ENCODE results near the gene FLRT2.

FLRT2 gene, protein sequence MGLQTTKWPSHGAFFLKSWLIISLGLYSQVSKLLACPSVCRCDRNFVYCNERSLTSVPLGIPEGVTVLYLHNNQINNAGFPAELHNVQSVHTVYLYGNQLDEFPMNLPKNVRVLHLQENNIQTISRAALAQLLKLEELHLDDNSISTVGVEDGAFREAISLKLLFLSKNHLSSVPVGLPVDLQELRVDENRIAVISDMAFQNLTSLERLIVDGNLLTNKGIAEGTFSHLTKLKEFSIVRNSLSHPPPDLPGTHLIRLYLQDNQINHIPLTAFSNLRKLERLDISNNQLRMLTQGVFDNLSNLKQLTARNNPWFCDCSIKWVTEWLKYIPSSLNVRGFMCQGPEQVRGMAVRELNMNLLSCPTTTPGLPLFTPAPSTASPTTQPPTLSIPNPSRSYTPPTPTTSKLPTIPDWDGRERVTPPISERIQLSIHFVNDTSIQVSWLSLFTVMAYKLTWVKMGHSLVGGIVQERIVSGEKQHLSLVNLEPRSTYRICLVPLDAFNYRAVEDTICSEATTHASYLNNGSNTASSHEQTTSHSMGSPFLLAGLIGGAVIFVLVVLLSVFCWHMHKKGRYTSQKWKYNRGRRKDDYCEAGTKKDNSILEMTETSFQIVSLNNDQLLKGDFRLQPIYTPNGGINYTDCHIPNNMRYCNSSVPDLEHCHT

DNA sequence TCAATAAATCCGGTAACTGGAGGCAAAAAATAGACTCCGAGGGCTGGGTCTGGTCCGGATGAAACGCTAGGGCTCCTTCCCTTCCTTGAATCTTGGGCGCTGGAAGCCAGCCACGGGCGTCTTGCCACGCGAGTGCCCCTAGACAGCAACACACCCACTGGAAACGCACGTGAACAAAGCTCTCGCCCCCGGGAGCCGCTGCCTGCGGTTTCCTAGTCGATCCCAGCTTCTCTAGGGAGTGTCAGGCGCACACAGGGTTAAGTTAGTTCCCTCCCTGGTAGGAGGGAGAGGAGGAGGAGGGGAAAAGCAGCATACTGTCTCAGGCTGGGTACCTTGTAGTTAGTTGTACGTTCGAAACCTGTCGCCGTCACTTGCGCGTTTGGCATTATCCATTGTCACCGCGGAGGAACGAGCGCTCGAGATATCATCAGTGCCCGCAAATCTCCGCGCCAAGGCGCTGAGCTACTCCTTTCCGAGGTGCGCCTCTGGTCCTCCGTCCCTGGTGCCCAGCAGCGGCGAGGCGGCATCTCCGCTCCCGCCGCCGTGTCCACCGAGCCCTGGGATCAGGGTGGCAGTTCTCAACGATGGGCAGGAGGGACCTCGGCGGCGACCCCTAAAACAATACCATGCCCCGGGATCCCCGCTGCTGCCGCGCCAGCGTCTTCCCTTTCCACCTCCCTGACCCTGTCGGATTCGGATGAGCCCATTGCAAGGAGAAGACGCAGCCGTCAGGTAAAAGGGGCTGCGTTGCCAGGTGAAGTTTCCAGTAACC is at the start of gene FLRT2:
TSS of gene FLRT2 (plus strand) at position 342 of the 772 bp plus-strand sequence. CDS start 91,371 bp downstream, outside the sequence.
- DNase-seq: no peak

DNA sequence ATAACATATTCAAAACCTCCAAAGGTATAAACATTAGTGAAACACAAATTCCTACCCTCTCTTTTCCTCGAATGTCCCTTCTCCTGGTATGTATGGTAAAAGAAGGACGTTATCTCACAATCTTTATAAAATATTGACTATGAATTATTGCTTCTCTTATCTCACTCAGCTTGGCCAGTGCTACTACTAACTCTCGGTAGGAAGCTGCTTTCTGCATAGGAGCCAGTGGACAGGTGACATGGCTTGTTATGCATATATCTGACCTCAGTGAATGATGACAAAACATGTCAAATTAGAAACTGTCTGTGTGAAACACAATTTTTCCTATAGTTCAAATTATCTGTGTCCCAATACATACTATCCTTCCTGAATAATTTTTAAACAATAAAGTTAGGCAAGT is 48.5 kb upstream of the FLRT2 start:
- DNase-seq: no peak

DNA sequence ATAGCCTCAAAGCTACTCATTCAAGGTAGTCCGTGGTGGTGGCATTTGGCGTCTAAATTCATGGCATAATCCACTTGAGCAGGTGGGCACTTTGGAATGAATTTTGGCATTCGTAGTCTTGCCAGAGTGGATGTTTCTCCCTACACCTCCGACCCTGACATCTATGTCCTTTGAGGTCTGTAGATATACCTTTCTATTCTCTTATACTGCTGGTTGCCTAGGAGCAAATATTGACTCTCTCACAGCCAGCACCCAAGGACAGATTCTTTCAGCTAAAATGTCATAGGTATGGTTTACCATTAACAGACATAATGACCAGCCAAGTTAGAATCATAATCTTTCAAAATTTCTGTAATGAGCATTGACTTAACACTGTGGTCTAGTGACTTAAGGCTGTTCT is 47.4 kb upstream of the FLRT2 start:
- DNase-seq: no peak

DNA sequence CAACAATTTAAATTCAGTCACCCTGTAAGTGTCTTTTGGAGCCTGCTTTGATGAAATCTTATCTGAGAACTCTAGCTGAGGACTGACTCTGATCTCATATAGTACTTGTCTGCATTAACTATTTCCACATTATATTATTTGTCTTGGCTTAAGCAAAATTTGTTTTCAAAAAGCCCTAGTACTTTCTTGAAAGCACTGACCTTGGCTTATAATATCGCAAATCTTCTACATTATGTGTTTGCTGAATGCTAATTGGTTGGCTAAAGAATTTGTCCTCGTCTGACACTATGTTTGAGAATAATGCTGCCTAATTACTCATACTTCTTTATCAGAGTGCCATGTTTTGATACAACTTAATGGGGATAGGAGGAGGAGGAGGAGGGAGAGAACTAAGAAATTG is 46.9 kb upstream of the FLRT2 start:
- no peak for DNase-seq

DNA sequence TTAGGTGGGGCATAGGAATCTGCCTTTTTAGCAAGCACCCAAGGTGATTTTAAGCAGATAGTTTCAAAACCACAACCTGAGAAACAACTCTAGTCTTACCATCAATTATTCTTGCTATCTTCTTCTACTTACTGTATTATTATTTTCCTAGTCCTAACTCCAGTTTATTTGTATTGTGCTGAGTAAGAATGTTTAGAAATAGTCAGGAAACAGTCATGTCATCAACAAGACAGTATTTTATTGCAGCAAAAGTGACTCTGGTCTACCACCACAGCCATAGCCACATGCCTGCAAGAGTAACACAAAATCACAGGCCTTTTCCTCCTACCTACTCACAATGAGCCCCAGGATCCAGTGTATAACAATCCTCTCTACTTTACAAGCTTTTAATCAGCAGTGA is 46.3 kb upstream of the FLRT2 start:
- no peak for DNase-seq

DNA sequence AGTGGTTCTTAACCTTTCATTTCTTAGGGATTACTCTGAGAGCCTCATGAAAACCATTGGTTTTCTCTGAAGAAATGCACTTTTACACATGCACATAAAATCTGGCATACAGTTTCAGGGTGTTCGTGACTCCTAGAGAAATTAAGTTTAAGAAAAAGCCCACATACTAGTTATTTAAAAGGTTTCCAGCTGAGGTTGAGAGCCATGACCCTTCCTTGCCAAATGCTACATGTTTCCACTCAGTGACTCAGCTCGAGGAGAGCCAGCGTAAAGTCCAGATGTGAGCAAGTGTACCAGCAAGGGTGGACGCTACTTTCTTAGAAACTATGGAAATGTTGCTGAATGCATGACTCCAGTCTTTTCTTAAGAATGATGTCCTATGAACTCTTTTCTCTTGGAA is 42.7 kb upstream of the FLRT2 start:
- DNase-seq: no peak

DNA sequence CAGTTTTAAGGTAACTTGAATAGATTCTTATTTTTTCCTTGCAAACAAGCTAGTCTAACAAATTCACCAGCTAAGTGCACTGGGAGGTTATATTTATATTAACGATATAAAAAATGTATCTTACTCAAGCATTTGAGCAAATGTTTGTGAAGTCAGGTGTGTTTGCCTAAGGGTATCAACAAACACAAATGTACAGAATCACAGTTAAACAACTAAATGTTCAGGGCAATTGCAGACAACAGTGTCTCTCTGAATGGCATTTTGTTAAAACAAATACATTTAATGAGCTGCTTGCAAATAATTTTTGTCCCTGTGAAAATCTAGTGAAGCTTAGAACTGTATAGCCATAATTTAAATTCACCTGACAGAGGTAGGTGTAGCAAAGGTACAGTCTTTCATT is 28.2 kb upstream of the FLRT2 start:
- DNase-seq: no peak

DNA sequence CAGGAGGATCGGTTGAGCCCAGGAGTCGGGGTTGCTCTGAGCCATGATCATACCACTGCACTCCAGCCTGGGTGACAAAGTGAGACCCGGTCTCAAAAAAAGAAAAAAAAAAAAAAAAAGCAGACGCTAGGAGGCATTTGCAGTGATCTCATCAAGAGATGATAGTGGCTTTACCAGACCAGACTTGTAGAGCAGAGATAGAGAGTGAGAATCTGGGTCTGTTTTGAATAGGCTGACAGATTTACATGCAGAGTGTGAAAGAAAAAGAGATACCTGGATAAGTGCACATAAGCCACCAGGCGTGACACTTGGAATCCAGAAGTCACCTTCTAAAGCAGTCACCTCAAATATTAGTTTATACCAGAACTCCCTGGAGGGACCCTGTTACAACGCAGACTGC is 21.1 kb upstream of the FLRT2 start:
- DNase-seq: no peak

DNA sequence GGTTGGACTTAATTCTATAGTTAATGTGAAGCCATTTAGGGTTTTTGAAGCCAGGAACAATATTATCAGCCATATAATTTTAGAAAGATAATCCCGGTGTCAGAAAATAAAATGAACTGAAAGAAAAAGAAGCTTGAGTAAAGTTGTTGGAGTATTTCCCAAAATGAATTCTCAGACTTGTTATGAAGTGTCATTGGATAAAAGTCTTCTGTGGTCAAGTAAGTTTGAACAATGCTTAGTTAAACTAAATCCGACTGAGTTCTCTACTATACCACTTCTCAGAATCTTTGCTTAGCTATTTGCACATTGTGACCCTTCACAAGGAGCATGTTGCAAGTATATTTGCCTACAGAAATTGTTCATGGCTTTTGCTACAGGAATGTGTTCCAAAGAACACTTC is 17.5 kb upstream of the FLRT2 start:
- DNase-seq: no peak

DNA sequence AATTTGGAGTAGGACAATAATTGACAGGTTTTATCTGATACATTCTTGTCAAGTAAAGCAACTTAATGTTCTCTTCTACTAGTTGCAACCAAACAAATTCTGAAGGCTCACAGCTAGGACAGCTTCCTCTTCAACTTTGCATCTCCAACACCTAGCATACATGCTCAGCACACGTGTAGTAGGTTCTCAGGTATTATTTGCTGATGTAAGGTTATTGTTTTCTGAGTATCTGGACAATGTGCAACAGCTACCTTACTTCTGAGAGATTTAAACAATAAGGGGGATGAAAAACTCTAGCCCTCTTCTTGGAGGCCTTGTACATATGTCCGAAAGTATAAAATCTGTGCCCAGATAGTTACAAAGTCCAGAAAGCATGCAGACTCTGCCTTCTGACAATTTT is 15.5 kb upstream of the FLRT2 start:
- no peak for DNase-seq

DNA sequence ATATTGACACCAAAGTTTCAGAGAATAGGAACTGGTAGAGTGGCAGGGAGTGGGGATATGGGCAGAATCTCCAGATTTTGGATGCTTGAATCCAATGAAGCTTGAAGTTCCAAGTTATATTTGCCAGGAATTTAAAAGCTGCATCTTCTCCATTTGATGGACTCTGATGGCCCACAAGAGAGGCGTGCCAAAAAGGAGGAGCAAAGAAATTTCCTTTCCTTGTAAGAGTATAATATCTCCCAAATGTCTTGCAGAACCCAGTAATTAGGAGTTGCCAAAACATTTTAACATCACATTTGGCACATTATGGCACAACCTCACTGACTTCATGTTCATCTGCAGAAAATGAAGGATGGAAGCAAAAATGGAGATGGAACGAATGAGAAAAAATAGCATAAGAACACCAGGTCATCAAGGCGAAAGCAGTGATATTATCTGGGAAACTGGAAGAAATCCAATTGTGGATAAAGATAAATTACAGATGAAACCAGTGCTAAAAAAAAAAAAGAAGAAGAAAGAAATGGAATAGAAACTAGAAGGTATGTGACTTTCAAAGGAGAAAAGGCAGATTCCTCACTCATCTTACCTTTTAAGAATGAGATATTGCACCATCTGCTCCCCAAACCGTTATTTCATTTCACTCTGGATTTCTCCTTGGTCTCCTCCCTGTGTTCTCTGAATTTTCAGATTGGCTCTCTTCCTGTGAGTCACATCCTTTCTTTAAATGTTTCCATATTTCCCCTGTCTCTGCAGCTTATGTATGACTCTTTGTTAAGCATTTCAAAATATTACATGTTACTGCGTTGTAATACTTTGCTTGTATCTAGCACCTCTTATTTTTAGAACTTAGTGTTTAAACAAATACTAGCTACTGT is 13.5 kb upstream of the FLRT2 start:
- no peak for DNase-seq

DNA sequence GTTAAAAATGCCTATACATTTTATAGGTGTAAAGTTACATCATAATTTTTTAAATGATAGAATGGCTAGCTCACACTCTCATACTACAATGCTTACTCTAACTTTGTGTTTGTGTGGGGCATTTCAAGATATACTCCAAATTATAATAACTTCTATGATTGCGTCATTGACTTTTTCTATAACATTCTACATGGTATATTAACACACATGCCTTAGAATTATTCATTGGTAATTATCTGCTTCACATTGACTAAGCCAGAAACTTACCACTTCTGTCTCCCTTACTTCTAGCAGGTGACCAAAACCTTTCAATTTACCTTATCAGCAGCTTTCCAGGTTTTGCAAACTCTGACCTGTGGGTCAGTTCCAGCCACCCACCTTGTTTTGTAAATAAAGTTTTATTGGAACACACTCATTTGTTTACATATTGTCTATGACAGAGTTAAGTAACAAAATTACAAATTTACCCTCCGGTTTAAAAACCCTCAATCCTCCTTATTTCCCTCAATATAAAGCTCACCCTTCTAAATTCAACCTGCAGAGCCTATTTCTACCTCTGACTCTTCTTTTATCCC is 12.7 kb upstream of the FLRT2 start:
- DNase-seq: no peak

DNA sequence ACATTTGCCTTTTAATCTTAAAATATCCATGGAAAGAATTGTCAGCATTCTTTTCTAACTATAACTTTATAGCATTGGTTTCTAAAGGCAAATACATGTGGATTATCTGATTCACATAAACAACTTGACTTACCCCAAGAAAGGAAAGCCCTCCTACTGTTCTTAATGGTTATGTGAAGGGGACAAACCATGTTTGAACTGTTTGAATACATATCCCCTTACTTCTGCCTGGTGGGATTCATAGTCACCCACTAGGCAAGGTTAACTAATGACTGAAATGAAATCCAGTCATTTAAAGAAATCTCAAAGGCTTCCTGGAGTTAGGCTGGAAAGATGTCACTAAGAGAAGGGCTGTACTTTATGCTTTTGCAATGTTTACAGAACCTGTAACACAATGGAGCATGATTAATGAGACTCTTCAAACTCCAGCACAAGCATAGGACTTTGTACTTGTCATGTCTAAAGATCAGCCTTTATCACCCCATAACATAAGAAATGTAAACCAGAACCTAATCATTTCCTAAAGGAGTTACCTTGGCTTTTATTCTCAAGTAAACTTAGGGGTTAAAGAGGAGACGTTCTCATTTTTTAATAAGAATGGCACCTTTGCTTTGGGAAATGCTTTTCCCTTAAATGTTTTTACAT is 10.2 kb upstream of the FLRT2 start:
- DNase-seq: no peak

DNA sequence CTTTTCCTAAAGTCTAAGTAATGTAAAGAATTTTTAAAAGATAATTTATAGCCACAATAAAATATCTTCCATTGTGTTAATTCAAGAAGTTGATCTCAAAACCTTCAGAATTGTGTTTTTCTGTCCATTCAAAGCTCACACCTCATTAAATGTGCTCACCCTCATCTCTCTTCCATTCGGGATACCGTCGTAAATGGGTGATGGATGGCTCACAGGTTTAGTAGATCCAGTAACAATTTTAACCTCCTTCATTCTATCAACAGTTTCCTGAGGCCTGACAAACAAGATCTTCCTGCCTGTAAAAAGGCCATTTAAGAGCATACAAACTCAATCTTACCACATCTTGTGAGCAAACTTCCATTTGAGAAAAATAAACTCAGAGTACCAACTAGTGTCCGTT is 9.4 kb upstream of the FLRT2 start:
- no peak for DNase-seq

DNA sequence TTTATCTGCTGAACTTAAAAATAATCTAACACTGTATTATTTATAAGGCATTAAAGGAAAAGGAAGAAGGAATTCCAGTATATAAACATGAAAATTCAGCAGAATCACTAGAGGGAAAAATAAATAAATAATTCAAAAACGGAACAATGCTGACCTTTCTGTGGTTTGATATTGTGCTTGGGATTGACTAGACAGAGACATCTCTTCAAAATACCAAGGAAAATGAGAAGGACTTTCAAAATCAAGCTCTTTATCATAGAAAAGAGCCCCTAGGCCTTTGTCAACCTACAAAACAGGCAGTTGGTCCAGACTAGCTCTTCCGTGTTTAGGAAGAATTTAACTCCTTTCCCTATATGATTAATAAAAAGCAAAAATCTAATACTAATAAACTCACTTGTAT is 6.3 kb upstream of the FLRT2 start:
- DNase-seq: no peak

DNA sequence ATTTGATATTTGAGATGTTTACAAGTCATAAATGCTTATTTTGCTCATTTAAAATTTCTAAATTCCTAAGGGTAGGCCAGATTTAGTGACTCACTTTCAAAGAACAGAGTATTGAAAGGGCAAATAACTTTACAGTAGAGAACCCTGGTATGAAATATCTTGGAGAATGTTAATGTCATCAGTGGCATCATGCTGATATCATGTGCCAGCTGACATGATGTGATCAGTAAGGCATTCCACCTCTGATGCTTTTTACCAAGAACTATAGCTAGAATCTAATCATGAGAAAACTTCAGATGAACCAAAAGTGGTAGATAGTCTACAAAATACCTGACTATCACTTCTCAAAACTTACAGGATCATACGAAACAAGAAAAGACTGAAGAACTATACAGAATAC is 2.9 kb upstream of the FLRT2 start:
- DNase-seq: no peak

DNA sequence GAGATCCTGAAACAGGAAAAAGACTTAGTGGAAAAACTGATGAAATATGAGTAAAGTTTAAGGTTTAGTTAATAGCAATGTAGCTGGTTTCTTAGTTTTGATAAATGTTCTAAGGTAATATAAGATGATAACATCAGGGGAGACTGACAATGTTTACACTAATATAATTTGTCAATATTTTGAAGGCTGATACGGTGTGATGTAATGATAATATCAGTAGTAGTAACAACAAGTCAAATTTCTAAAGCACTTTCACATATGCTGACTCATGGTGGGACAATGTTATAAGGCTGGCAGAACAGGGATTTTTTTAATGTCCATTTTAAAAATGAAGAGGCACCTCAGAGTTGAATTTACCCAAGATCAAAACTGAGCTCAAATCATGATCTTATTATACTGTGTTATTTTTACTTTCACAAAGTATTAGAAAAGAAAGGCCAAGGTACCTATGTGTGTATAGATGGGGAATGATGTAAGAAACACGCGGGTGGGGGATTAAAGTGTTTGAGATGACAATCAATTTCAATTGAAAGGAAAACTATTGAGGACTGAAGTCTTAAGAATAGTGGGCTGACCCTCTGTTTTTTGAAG is 2.4 kb upstream of the FLRT2 start:
- DNase-seq: no peak

DNA sequence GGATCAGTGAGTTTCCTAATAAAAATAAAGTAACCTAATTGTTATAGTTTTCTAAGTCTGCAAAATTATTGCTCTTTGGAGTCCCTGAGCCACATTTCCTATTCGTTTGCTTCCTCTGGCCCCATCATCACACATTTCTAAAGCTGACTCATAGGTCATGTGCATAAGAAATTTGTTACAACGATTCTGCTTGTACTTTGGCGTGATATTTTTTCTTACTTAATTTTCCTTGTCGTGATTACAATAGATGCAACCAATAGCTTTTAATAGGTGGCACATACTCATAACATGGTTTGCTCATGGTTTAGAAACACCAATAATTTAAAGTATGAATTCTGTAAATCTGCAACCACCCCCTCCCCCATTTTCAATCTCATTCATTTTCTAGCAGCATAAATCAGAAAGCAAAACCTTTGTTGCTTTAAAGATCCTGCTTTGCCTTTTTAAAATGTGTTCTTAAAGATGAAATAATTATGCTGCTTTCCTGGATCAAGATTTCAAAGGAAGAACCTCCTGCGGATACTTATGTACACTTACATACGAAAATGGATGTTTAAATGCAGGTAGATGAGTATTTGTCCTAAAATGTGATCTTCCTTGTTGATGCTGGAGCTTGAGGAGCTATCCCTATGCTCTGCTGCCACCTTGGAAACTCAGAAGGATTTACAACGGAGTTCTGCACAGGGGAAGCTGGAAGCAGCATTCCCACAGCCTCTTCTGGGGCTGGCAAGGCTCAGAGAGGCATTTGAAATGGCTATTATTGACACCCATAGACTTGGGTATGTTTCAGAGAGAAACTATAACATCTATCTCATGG is 1.7 kb upstream of the FLRT2 start:
- no peak for DNase-seq

DNA sequence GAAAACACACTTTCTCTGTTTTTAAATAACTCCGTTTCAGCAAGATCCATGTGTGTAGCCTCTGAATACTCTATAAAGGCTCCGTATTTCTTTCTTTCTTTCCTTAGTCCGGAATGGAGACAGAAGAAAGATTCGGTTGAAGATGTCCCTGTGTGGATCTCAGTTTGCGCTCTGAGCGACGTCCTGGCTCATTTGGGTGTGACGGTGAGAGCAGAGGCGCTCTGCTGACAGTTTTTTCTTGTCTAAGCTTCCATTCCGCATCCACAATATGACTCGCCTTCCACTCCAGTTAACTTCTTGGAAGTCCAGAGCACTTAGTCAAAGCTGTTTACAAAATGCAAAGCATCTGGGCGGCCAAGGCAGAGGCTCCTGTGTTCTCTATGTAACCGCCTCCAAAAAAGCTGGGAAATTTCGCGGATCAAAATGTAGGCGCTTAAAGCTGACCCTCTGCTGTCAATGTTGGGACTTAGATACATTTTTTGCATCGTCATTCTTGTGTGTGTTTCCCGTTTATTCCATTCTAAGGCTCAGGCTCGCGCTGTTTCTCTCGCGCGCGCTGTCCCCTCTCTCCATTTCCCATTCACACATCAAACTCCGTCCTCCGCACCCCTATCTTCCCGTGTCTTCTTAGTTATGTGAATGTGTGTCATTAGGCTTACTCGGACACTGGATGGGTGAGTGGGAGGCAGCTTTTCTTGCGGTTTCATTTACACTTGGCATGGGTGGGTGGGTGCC is 880 bp upstream of the FLRT2 start:
- DNase-seq: no peak

DNA sequence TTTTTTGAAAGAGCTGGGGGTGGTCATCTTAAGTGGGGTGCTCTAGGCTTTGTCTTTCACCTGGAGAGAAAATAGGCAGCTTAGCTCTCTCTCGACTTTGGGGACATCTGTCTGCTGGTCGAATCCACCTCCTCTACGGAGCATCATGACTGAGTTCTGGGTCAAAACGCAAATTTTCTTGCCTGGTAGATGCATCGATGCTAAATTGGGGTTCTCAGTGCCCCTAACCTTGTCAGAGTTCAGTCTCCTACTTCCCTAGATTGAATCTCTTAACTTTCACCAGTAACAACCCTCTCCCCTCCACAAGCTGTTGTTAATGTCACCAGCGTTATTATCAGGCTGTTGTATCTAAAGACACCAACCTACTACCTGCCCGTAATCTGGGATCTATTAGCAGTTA is 682 bp downstream of the FLRT2 start:
- DNase-seq: no peak
